Transverse colon (tissue), 4 donors: Measurements from ENCODE around the gene TBCK. TPM values are rescaled to one million over a fixed set of nuclear protein-coding genes. Genes with fewer than 3 reads are reported as not detected.

Experiments used
- DNase-seq: peaks from one replicate; pipeline ENCODE4 v3.0.0-alpha.2; 2019
- H3K27ac ChIP-seq, 4 donors: fragments of 200-600 bp; sonication (generic); 2 replicates each; pipeline ENCODE4 v1.5.1; 2016 to 2018; ENCODE audit warnings: inconsistent platforms in 4 of 4
- H3K27me3 ChIP-seq: fragments of 200-600 bp; sonication (generic); 2 replicates; pipeline ENCODE4 v1.5.1; 2017; ENCODE audit warnings: inconsistent platforms
- H3K36me3 ChIP-seq, 4 donors: fragments of 200-600 bp; sonication (generic); 2 replicates each; pipeline ENCODE4 v1.5.1; 2017 to 2019; ENCODE audit warnings: inconsistent platforms in 4 of 4
- H3K4me1 ChIP-seq, 4 donors: fragments of 200-600 bp; sonication (generic); 2 replicates each; pipeline ENCODE4 v1.5.1; 2017 to 2020; ENCODE audit warnings: inconsistent platforms in 4 of 4
- H3K4me3 ChIP-seq, 4 donors: fragments of 200-600 bp; sonication (generic); 1 replicate in 1 of 4; 2 replicates in 3 of 4; pipeline versions ENCODE4 v1.5.1 to v1.6.1; 2017 to 2019; ENCODE audit warnings: inconsistent platforms in 4 of 4
- H3K9me3 ChIP-seq, 2 donors: fragments of 200-600 bp; sonication (generic); 2 replicates each; pipeline ENCODE4 v1.5.1; 2017 to 2019; ENCODE audit warnings: inconsistent platforms in 2 of 2
- CTCF ChIP-seq, 5 experiments: fragments of 200-600 bp in 3 of 5; fragments of 450-650 bp in 2 of 5; sonication (generic) in 3 of 5; IDR thresholded peaks; 1 replicate in 2 of 5; 2 replicates in 3 of 5; pipeline ENCODE4 v1.5.1; 2016 to 2017; ENCODE audit warnings: antibody characterized with exemption in 5 of 5, inconsistent platforms in 3 of 5, mild to moderate bottlenecking in 2 of 5, moderate library complexity in 1 of 5
- EP300 ChIP-seq: sonication (generic); formaldehyde crosslinking; IDR thresholded peaks from one replicate; pipeline ENCODE4 v1.6.1; 2017; ENCODE audit warnings: antibody characterized with exemption, low read depth
- POLR2A ChIP-seq: fragments of 450-650 bp; IDR thresholded peaks from one replicate; pipeline ENCODE4 v1.6.1; 2016; ENCODE audit warnings: antibody characterized with exemption, mild to moderate bottlenecking, moderate library complexity
- POLR2AphosphoS5 ChIP-seq, 3 donors: sonication (generic); formaldehyde crosslinking; IDR thresholded peaks; one replicate each; pipeline ENCODE4 v1.6.1; 2016; ENCODE audit warnings: antibody characterized with exemption in 3 of 3
- WGBS, 2 donors: methylation state at CpG; one replicate each; pipeline ENCODE4 v1.1.5; 2018; ENCODE audit warnings: low coverage in 1 of 2; 5-methylcytosine and 5-hydroxymethylcytosine counted together
- in situ Hi-C, 4 donors: fragments of 200-750 bp; cut with MboI; loops; one replicate each; pipeline versions ENCODE4 v1.15.0 to v1.15.1; 2017; ENCODE audit warnings: low sequenced_read_pairs in 3 of 4, low pct_ligation_motif_present in 1 of 4, low pct_unique_long_range_greater_than_20kb in 1 of 4
- intact Hi-C: fragments of 100-400 bp; cut with DNase I; formaldehyde crosslinking; loops from one replicate; pipeline ENCODE4 v1.15.1; 2023; ENCODE audit warnings: low total_unique reads
- total RNA-seq, 4 donors: library from RNA; depleted of rRNA; stranded (reverse); fragments of >200 nt; gene quantifications; one replicate each; pipeline ENCODE4 v1.1.0, GENCODE V29; 2016

Gene TBCK
- total RNA-seq, 4 donors from 2014 or later, result 31.0 to 82.7 (median 51.4) TPM

GRCh38 chr4:106312377-106312776 lies 3.6 kb downstream of the TBCK start:
- intact Hi-C loops (no loop called here), in situ Hi-C loops (no loop called here)
- Histone ChIP-seq H3K36me3 (peaks cover 0 to 10% (median 0%) of the 10 kb centered on the region in 4 donors), H3K4me3 (no peak overlapping the region), H3K4me1 (peaks cover 10 to 27% (median 14%) of the 10 kb centered on the region in 4 donors), H3K27ac (no peak overlapping the region), H3K27me3 (no peaks in the 10 kb centered on the region), H3K9me3 (no peaks in the 10 kb centered on the region)
- no peak for DNase-seq
- WGBS, 2 donors, result 68 to 100% methylated on average over 1 of the region's 1 CpG
- TF ChIP-seq EP300 (no peak), POLR2A (no peak), POLR2AphosphoS5 (IDR thresholded peaks at IDR 0.05) (no peak), CTCF (IDR thresholded peaks at IDR 0.05) (no peak)

GRCh38 chr4:106306561-106306960 lies 9.4 kb downstream of the TBCK start:
- in situ Hi-C loops, result no loop called here

GRCh38 chr4:106305435-106306055 lies 10.5 kb downstream of the TBCK start:
- intact Hi-C loops, result no loop called here
- WGBS, 2 donors, result 89 to 93% methylated on average over 4 of the region's 4 CpGs
- DNase-seq, result no peak
- in situ Hi-C loops, result no loop called here
- TF ChIP-seq EP300, result no peak
- TF ChIP-seq POLR2AphosphoS5 (IDR thresholded peaks at IDR 0.05), result no peak
- TF ChIP-seq CTCF (IDR thresholded peaks at IDR 0.05), result no peak
- no peak for TF ChIP-seq POLR2A
- no peak overlapping the region for H3K4me3 ChIP-seq
- no peak overlapping the region for H3K27ac ChIP-seq
- H3K36me3 ChIP-seq, result peaks cover 0 to 12% (median 0%) of the 10 kb centered on the region in 4 donors
- no peaks in the 10 kb centered on the region for H3K4me1 ChIP-seq
- no peaks in the 10 kb centered on the region for H3K27me3 ChIP-seq
- H3K9me3 ChIP-seq, result no peaks in the 10 kb centered on the region

More at GRCh38 chr4:106306561-106306960, 9.4 kb downstream of the TBCK start:
- DNase-seq, result no peak
- H3K27me3 ChIP-seq, result no peaks in the 10 kb centered on the region
- H3K36me3 ChIP-seq, result peaks cover 0 to 10% (median 0%) of the 10 kb centered on the region in 4 donors
- H3K9me3 ChIP-seq, result no peaks in the 10 kb centered on the region
- no peak for TF ChIP-seq POLR2AphosphoS5 (IDR thresholded peaks at IDR 0.05)
- no peak for TF ChIP-seq EP300
- no peak for TF ChIP-seq CTCF (IDR thresholded peaks at IDR 0.05)
- no peak for TF ChIP-seq POLR2A
- no peak overlapping the region for H3K27ac ChIP-seq
- no peaks in the 10 kb centered on the region for H3K4me1 ChIP-seq
- no peak overlapping the region for H3K4me3 ChIP-seq
- intact Hi-C loops, result no loop called here

- Histone ChIP-seq H3K36me3 (peaks cover 0 to 21% (median 0%) of the 10 kb centered on the region in 4 donors), H3K9me3 (no peaks in the 10 kb centered on the region), H3K27me3 (no peaks in the 10 kb centered on the region), H3K27ac (no peak overlapping the region), H3K4me1 (no peaks in the 10 kb centered on the region), H3K4me3 (no peak overlapping the region)
- intact Hi-C loops (no loop called here), in situ Hi-C loops (no loop called here)
- TF ChIP-seq POLR2AphosphoS5 (IDR thresholded peaks at IDR 0.05) (no peak), EP300 (no peak), CTCF (IDR thresholded peaks at IDR 0.05) (no peak), POLR2A (no peak)
- no peak for DNase-seq
These were observed 11.4 kb downstream of the TBCK start for GRCh38 chr4:106304632-106305031.
